Measurements from ENCODE around the gene CARD10.

Gene CARD10

DNA sequence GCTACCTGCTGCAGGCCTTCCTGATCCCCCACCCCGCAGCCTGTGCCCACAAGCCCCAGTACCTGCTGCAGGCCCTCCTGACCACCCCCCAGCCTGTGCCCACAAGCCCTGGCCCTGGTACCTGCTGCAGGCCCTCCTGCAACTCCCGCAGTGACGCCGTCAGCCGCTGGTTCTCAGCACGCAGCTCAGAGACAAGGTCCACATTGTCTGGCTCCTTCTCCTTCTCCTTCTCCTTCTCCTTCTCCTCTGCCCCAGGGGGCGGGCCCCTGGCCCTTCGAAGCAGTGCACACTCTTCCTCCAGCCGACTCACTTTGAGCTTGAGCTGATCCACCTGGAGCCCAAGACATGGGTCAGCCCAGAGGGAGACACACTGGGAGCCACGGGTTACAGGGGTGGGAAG, 9.1 kb downstream of the CARD10 start:
- TF ChIP-seq SPI1 (IDR thresholded peaks at IDR 0.05; ENCODE audit: borderline replicate concordance, low read depth) (no peak), GABPA (IDR thresholded peaks at IDR 0.05; ENCODE audit: low read depth) (no peak), POLR2AphosphoS5 (IDR thresholded peaks at IDR 0.05; ENCODE audit: low read depth) (no peak)
- TF ChIP-seq, protein P1, sequence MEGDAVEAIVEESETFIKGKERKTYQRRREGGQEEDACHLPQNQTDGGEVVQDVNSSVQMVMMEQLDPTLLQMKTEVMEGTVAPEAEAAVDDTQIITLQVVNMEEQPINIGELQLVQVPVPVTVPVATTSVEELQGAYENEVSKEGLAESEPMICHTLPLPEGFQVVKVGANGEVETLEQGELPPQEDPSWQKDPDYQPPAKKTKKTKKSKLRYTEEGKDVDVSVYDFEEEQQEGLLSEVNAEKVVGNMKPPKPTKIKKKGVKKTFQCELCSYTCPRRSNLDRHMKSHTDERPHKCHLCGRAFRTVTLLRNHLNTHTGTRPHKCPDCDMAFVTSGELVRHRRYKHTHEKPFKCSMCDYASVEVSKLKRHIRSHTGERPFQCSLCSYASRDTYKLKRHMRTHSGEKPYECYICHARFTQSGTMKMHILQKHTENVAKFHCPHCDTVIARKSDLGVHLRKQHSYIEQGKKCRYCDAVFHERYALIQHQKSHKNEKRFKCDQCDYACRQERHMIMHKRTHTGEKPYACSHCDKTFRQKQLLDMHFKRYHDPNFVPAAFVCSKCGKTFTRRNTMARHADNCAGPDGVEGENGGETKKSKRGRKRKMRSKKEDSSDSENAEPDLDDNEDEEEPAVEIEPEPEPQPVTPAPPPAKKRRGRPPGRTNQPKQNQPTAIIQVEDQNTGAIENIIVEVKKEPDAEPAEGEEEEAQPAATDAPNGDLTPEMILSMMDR (IDR thresholded peaks at IDR 0.05; ENCODE audit: insufficient read depth, low read length) = no peak
- TF ChIP-seq, protein P2, sequence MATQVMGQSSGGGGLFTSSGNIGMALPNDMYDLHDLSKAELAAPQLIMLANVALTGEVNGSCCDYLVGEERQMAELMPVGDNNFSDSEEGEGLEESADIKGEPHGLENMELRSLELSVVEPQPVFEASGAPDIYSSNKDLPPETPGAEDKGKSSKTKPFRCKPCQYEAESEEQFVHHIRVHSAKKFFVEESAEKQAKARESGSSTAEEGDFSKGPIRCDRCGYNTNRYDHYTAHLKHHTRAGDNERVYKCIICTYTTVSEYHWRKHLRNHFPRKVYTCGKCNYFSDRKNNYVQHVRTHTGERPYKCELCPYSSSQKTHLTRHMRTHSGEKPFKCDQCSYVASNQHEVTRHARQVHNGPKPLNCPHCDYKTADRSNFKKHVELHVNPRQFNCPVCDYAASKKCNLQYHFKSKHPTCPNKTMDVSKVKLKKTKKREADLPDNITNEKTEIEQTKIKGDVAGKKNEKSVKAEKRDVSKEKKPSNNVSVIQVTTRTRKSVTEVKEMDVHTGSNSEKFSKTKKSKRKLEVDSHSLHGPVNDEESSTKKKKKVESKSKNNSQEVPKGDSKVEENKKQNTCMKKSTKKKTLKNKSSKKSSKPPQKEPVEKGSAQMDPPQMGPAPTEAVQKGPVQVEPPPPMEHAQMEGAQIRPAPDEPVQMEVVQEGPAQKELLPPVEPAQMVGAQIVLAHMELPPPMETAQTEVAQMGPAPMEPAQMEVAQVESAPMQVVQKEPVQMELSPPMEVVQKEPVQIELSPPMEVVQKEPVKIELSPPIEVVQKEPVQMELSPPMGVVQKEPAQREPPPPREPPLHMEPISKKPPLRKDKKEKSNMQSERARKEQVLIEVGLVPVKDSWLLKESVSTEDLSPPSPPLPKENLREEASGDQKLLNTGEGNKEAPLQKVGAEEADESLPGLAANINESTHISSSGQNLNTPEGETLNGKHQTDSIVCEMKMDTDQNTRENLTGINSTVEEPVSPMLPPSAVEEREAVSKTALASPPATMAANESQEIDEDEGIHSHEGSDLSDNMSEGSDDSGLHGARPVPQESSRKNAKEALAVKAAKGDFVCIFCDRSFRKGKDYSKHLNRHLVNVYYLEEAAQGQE (IDR thresholded peaks at IDR 0.05; ENCODE audit: insufficient replicate concordance, low read depth) = no peak
- no peak overlapping the region for H3K4me3 ChIP-seq (replicated peaks; ENCODE audit: insufficient read depth, low read length)
- H3K27ac ChIP-seq (replicated peaks) = no peak overlapping the region
- DNase-seq (ENCODE audit: low read depth in 1 of 2, low spot score in 1 of 2) = no peak
- no peaks in the 10 kb centered on the region for H3K27me3 ChIP-seq (ENCODE audit: insufficient read depth, poor library complexity, severe bottlenecking)

DNA sequence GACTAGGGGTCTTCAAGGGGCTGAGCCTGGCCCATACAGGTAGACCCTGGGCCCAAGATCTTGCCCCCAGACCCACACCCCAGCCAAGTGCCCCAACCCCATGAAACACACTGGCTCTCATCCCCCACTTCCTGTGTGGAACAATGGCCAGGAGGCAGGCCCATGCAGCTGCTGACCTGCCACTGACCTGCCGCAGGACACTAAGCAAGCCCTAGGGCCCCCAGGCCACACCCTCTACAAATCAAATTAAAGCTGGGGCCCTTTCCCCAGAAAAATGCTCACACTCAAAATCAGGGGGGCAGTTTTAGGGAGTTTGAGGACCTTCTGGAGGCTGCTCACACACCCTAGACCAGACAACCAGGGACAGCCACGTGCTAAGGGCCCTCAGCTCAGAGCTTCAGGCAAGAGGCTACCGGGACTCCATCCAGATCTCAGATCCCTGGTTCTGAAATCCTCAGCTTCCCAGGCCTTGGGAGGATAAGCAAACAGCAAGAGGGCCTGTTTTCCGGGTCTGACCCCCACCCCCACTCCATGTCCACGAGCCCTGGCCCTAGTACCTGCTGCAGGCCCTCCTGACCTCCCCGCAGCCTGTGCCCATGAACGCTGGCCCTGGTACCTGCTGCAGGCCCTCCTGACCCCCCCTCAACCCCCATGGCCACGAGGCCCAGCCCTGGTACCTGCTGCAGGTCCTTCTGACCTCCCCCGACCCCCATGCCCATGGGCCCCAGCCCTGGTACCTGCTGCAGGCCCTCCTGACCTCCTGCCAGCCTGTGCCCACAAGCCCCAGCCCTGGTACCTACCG, 10.0 kb downstream of the CARD10 start:
- Histone ChIP-seq H3K27me3 (ENCODE audit: insufficient read depth, poor library complexity, severe bottlenecking) (no peaks in the 10 kb centered on the region), H3K27ac (replicated peaks) (no peak overlapping the region), H3K4me3 (replicated peaks; ENCODE audit: insufficient read depth, low read length) (no peak overlapping the region)
- no peak for TF ChIP-seq POLR2AphosphoS5 (IDR thresholded peaks at IDR 0.05; ENCODE audit: low read depth)
- no peak for TF ChIP-seq SPI1 (IDR thresholded peaks at IDR 0.05; ENCODE audit: borderline replicate concordance, low read depth)
- TF ChIP-seq, protein P2 (IDR thresholded peaks at IDR 0.05; ENCODE audit: insufficient replicate concordance, low read depth) = no peak
- TF ChIP-seq, protein P1 (IDR thresholded peaks at IDR 0.05; ENCODE audit: insufficient read depth, low read length) = no peak
- no peak for TF ChIP-seq GABPA (IDR thresholded peaks at IDR 0.05; ENCODE audit: low read depth)
- no peak for DNase-seq (ENCODE audit: low read depth in 1 of 2, low spot score in 1 of 2)

DNA sequence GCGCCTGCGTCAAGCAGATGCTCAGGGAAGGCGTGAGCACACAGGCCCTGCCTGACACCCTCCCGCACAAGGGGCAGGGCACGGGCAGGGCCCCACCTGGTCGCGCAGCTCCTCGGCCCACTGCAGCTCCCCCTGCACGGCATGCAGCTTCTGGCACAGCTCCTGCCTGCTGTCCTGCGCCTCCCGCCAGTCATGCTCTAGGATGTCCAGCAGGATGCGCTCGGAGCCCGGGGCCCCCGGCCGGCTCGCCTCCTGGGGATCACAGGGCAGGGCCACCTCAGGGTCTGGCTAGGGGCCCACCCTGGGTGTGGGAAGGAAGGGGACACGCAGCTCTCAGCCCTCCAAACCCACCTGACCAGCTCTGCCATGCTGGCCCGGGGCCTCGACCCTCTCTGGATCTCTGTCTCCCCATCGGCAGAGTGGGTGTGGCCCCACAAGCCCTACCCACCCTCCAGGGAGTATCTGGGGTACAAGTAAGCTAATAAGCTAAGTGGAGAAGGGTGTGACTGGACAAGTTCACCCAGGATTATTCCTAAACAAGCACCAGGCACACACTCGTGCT, 10.7 kb downstream of the CARD10 start:
- TF ChIP-seq GABPA (IDR thresholded peaks at IDR 0.05; ENCODE audit: low read depth) (no peak), SPI1 (IDR thresholded peaks at IDR 0.05; ENCODE audit: borderline replicate concordance, low read depth) (no peak), POLR2AphosphoS5 (IDR thresholded peaks at IDR 0.05; ENCODE audit: low read depth) (no peak)
- TF ChIP-seq, protein P1 (IDR thresholded peaks at IDR 0.05; ENCODE audit: insufficient read depth, low read length) = no peak
- TF ChIP-seq, protein P2 (IDR thresholded peaks at IDR 0.05; ENCODE audit: insufficient replicate concordance, low read depth) = no peak
- no peaks in the 10 kb centered on the region for H3K27me3 ChIP-seq (ENCODE audit: insufficient read depth, poor library complexity, severe bottlenecking)
- no peak overlapping the region for H3K27ac ChIP-seq (replicated peaks)
- no peak overlapping the region for H3K4me3 ChIP-seq (replicated peaks; ENCODE audit: insufficient read depth, low read length)
- no peak for DNase-seq (ENCODE audit: low read depth in 1 of 2, low spot score in 1 of 2)
